Measurements from ENCODE around the gene SEZ6. TPM values are rescaled to one million over a fixed set of nuclear protein-coding genes. Genes with fewer than 3 reads are reported as not detected.
"Not testable (repeated sequence)": the region's sequence is repeated elsewhere in the genome, so short reads cannot be mapped to it uniquely, and the experiment has no call there.

Gene SEZ6
- total RNA-seq, 1 donor from 2014 or later = 10.1 TPM

- Mint-ChIP-seq H3K4me3 (ENCODE audit: low read depth) (no peak overlapping the region), H3K4me1 (ENCODE audit: low read depth) (peaks cover 23% of the 10 kb centered on the region)
Observed at GRCh38 chr17:28940142-28940541, 65.7 kb downstream of the SEZ6 start.

GRCh38 chr17:28938552-28938951 lies 67.3 kb downstream of the SEZ6 start:
- Mint-ChIP-seq H3K27ac (peak overlapping the region; percentile 31), H3K36me3 (ENCODE audit: insufficient read depth) (peaks cover 7% of the 10 kb centered on the region), H3K9me3 (ENCODE audit: low read depth) (no peaks in the 10 kb centered on the region), H3K4me3 (ENCODE audit: low read depth) (no peak overlapping the region), H3K27me3 (no peaks in the 10 kb centered on the region), H3K4me1 (ENCODE audit: low read depth) (peaks cover 25% of the 10 kb centered on the region)
- no peak for TF ChIP-seq CTCF (IDR thresholded peaks at IDR 0.05; ENCODE audit: unreplicated experiment)
- DNase-seq (ENCODE audit: low spot score, unreplicated experiment) = no peak

More at GRCh38 chr17:28940142-28940541, 65.7 kb downstream of the SEZ6 start:
- Mint-ChIP-seq H3K27me3 (no peaks in the 10 kb centered on the region), H3K9me3 (ENCODE audit: low read depth) (no peaks in the 10 kb centered on the region), H3K36me3 (ENCODE audit: insufficient read depth) (peaks cover 2% of the 10 kb centered on the region), H3K27ac (no peak overlapping the region)
- no peak for TF ChIP-seq CTCF (IDR thresholded peaks at IDR 0.05; ENCODE audit: unreplicated experiment)
- DNase-seq (ENCODE audit: low spot score, unreplicated experiment) = no peak

DNA sequence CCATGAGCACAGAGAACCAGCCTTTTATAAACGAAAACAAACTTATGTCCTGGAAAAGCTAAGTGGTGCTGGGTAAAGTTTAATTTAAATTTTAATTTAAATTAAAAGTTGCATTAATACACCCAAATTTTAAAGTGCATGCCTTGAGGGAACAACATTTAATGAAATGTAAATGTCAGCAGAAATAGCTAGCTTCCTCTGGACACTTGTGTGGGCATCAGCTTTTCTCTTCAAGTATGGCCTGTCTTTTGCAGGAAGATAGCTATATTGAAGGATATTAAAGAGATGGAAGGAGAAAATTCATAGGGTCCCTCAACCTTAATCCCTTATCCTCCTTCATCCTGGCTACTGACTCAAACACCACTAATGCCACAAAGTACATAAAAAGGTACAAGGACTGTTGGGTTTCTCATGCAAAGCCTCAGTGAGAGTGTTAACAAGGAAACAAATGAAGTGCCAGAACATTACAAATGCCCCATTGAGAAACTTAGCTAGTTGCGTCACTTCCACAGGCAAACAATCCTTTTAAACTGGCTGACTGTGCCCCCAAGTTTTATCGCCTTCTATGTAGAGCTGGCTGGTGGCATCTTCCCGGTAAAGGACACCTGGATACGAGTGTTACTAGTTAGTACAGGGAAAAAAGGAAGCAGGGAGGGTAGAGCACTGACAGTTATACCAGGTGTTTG lies 68.6 kb downstream of the SEZ6 start:
- H3K4me1 Mint-ChIP-seq (ENCODE audit: low read depth) = peaks cover 25% of the 10 kb centered on the region
- no peak for DNase-seq (ENCODE audit: low spot score, unreplicated experiment)
- no peak for TF ChIP-seq CTCF (IDR thresholded peaks at IDR 0.05; ENCODE audit: unreplicated experiment)
- H3K36me3 Mint-ChIP-seq (ENCODE audit: insufficient read depth) = peaks cover 5% of the 10 kb centered on the region
- H3K4me3 Mint-ChIP-seq (ENCODE audit: low read depth) = no peak overlapping the region
- H3K27me3 Mint-ChIP-seq = no peaks in the 10 kb centered on the region
- no peaks in the 10 kb centered on the region for H3K9me3 Mint-ChIP-seq (ENCODE audit: low read depth)
- H3K27ac Mint-ChIP-seq = peak overlapping the region; percentile 92

GRCh38 chr17:28935744-28936460 lies 69.9 kb downstream of the SEZ6 start:
- no peak for DNase-seq (ENCODE audit: low spot score, unreplicated experiment)
- Mint-ChIP-seq H3K9me3 (ENCODE audit: low read depth) (no peaks in the 10 kb centered on the region), H3K27ac (peak overlapping the region; percentile 70), H3K4me3 (ENCODE audit: low read depth) (peak overlapping the region; percentile 12), H3K36me3 (ENCODE audit: insufficient read depth) (peaks cover 5% of the 10 kb centered on the region), H3K27me3 (no peaks in the 10 kb centered on the region), H3K4me1 (ENCODE audit: low read depth) (peaks cover 25% of the 10 kb centered on the region)
- TF ChIP-seq CTCF (IDR thresholded peaks at IDR 0.05; ENCODE audit: unreplicated experiment) = no peak

GRCh38 chr17:28934508-28934907 lies 71.3 kb downstream of the SEZ6 start:
- H3K36me3 Mint-ChIP-seq (ENCODE audit: insufficient read depth); H3K9me3 Mint-ChIP-seq (ENCODE audit: low read depth); H3K27me3 Mint-ChIP-seq; DNase-seq (ENCODE audit: low spot score, unreplicated experiment); H3K27ac Mint-ChIP-seq; H3K4me3 Mint-ChIP-seq (ENCODE audit: low read depth): not testable (repeated sequence)
- peaks cover 25% of the 10 kb centered on the region for H3K4me1 Mint-ChIP-seq (ENCODE audit: low read depth)

All from progenitor cell of endocrine pancreas (in vitro differentiated cells).